Breast epithelium (tissue), 4 donors: ENCODE results near the gene CKS1B. TPM values are rescaled to one million over a fixed set of nuclear protein-coding genes. Genes with fewer than 3 reads are reported as not detected.
"Not testable (repeated sequence)": the region's sequence is repeated elsewhere in the genome, so short reads cannot be mapped to it uniquely, and the experiment has no call there.

Experiments
- DNase-seq, 2 donors: peaks; one replicate each; pipeline ENCODE4 v3.0.0-alpha.2; 2019; ENCODE audit warnings: low spot score in 2 of 2
- H3K27ac ChIP-seq, 2 donors: fragments of 200-600 bp; sonication (generic) in 1 of 2; one replicate each; pipeline ENCODE4 v1.5.1; 2016 to 2019; ENCODE audit warnings: mild to moderate bottlenecking in 1 of 2
- H3K27me3 ChIP-seq, 2 donors: fragments of 200-600 bp; sonication (generic) in 1 of 2; one replicate each; pipeline versions ENCODE4 v1.5.1 to v1.6.0; 2017 to 2019; ENCODE audit warnings: control low read depth in 1 of 2, mild to moderate bottlenecking in 1 of 2
- H3K36me3 ChIP-seq: fragments of 200-600 bp; one replicate; pipeline ENCODE4 v1.5.1; 2019
- H3K4me1 ChIP-seq, 2 donors: fragments of 200-600 bp; sonication (generic); one replicate each; pipeline ENCODE4 v1.5.1; 2016 to 2019; ENCODE audit warnings: control low read depth in 1 of 2
- H3K4me3 ChIP-seq, 3 donors: fragments of 200-600 bp; sonication (generic); 1 replicate in 2 of 3; 2 replicates in 1 of 3; pipeline ENCODE4 v1.5.1; 2016 to 2019; ENCODE audit warnings: mild to moderate bottlenecking in 3 of 3, moderate library complexity in 2 of 3
- H3K9me3 ChIP-seq, 2 donors: fragments of 200-600 bp; sonication (generic) in 1 of 2; one replicate each; pipeline ENCODE4 v1.5.1; 2016 to 2019; ENCODE audit warnings: control low read depth in 1 of 2
- CTCF ChIP-seq, 3 donors: fragments of 450-650 bp; IDR thresholded peaks; one replicate each; pipeline ENCODE4 v1.5.1; 2016 to 2017; ENCODE audit warnings: antibody characterized with exemption in 3 of 3, mild to moderate bottlenecking in 3 of 3, moderate library complexity in 3 of 3
- POLR2A ChIP-seq: fragments of 450-650 bp; IDR thresholded peaks from one replicate; pipeline ENCODE4 v1.6.1; 2016; ENCODE audit warnings: antibody characterized with exemption, mild to moderate bottlenecking, moderate library complexity
- POLR2AphosphoS5 ChIP-seq, 3 donors: sonication (generic); formaldehyde crosslinking; IDR thresholded peaks; one replicate each; pipeline ENCODE4 v1.6.1; 2017; ENCODE audit warnings: antibody characterized with exemption in 3 of 3
- intact Hi-C: fragments of 100-400 bp; cut with DNase I; formaldehyde crosslinking; loops from one replicate; pipeline ENCODE4 v1.15.1; 2023; ENCODE audit warnings: low total_unique reads
- total RNA-seq, 3 donors: library from RNA; depleted of rRNA; stranded (reverse); fragments of >200 nt; gene quantifications; one replicate each; pipeline ENCODE4 v1.1.0, GENCODE V29; 2016

The CKS1B gene
- total RNA-seq, 3 donors from 2014 or later = 44.6 to 104 (median 47.3) TPM

GRCh38 chr1:154972517-154973343 lies 1.8 kb upstream of the CKS1B start:
- H3K4me1 ChIP-seq = peaks cover 14 to 26% of the 10 kb centered on the region in 2 donors
- H3K36me3 ChIP-seq = no peaks in the 10 kb centered on the region
- no peaks in the 10 kb centered on the region for H3K9me3 ChIP-seq
- H3K27ac ChIP-seq = peak overlapping the region; percentile 99 to 100
- TF ChIP-seq POLR2AphosphoS5 (IDR thresholded peaks at IDR 0.05) (peak; percentile 56 to 91 (median 66)), CTCF (IDR thresholded peaks at IDR 0.05) (no peak), POLR2A (peak; percentile 17)
- DNase-seq = peak; percentile 70 to 91
- peak overlapping the region; percentile 57 to 76 (median 76) for H3K4me3 ChIP-seq
- no peaks in the 10 kb centered on the region for H3K27me3 ChIP-seq
- intact Hi-C loops = no loop called here

DNA sequence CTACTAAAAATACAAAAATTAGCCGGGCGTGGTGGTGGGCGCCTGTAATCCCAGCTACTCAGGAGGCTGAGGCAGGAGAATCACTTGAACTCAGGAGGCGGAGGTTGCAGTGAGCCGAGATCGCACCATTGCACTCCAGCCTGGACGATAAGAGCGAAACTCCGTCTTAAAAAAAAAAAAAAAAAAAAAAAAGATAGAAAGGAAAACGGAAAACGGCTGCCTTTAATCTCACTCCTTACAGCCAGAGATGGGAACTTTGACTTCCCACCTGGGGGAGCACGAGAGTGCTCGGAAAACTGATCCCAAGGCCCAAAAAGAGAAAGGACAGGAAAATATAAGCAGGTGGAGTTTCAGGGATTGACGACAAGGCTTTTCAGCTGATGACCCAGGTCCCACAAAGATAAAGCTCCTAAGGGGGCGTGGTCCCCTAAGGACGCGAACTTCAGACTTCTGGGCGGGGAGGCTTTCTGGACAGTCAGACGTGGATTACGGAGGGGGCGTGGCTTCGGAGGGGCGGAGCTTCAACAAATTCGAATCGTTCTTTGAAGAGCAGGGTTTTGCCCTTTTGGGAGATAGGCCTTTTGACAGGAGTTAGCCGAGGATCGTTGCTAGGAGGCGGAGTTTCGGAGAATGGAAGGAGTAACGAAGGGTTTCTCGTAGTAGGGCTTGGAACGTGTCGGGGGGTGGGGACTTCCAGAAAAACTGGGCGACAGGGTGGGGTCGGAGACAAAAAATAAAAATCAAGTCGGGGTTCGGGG lies 958 bp upstream of the CKS1B start:
- peak overlapping the region; percentile 57 to 76 (median 76) for H3K4me3 ChIP-seq
- intact Hi-C loops = no loop called here
- H3K4me1 ChIP-seq = peaks cover 14 to 26% of the 10 kb centered on the region in 2 donors
- peak in 2 of 3 donors; percentile 5 to 37 for TF ChIP-seq POLR2AphosphoS5 (IDR thresholded peaks at IDR 0.05)
- peak in 1 of 3 donors; percentile 44 for TF ChIP-seq CTCF (IDR thresholded peaks at IDR 0.05)
- peak; percentile 38 for TF ChIP-seq POLR2A
- no peaks in the 10 kb centered on the region for H3K36me3 ChIP-seq
- H3K9me3 ChIP-seq = no peaks in the 10 kb centered on the region
- peak; percentile 97 to 99 for DNase-seq
- H3K27ac ChIP-seq = peak overlapping the region; percentile 99 to 100
- H3K27me3 ChIP-seq = no peaks in the 10 kb centered on the region

GRCh38 chr1:154974808-154975408 lies 427 bp downstream of the CKS1B start:
- H3K27ac ChIP-seq = peak overlapping the region; percentile 99 to 100
- TF ChIP-seq POLR2AphosphoS5 (IDR thresholded peaks at IDR 0.05) (peak in 2 of 3 donors; percentile 30 to 70), POLR2A (no peak), CTCF (IDR thresholded peaks at IDR 0.05) (no peak)
- intact Hi-C loops = no loop called here
- H3K4me1 ChIP-seq = peaks cover 12 to 23% of the 10 kb centered on the region in 2 donors
- DNase-seq = peak; percentile 94
- H3K9me3 ChIP-seq = no peaks in the 10 kb centered on the region
- peak overlapping the region; percentile 57 to 76 (median 76) for H3K4me3 ChIP-seq
- no peaks in the 10 kb centered on the region for H3K27me3 ChIP-seq
- no peaks in the 10 kb centered on the region for H3K36me3 ChIP-seq

DNA sequence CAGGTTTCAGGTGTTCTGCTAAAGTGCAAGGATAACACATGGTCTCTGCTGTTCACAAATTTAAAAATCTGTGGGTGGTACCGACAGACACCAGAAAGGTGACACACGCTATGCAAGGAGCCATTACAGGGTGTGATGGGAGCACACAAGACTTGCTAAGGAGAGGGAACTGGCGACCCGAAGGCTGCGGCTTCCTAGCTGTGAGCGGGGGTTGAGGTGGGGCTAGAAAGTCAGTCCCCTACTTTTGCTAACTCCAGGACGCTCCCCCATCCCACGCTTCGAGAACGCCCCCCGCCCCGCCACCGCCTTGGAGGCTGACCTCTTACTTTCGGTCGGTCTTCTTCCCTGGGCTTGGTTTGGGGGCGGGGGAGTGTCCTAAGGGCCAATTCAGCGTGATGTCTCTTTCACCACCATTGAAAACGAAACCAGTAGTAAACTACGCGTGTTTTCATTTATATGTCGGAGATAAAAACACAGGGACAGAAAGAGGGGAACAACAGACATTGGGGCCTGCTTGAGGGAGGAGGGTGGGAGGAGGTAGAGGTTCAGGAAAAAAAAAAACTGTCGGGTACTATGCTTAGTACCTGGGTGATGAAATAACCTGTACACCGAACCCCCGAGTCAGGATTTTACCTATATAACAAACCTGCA lies 1.1 kb downstream of the CKS1B start:
- no peak for TF ChIP-seq POLR2AphosphoS5 (IDR thresholded peaks at IDR 0.05)
- Histone ChIP-seq H3K36me3 (no peaks in the 10 kb centered on the region), H3K27me3 (no peaks in the 10 kb centered on the region), H3K27ac (peak overlapping the region; percentile 99 to 100), H3K4me1 (peaks cover 12 to 20% of the 10 kb centered on the region in 2 donors), H3K9me3 (no peaks in the 10 kb centered on the region), H3K4me3 (peak overlapping the region; percentile 57 to 76 (median 76))
- intact Hi-C loops = no loop called here
- peak; percentile 63 to 71 for DNase-seq

GRCh38 chr1:154977762-154978161 lies 3.3 kb downstream of the CKS1B start:
- H3K27ac ChIP-seq = peak overlapping the region in 1 of 2 donors; percentile 8
- H3K4me3 ChIP-seq, H3K9me3 ChIP-seq, DNase-seq, intact Hi-C loops, H3K36me3 ChIP-seq, H3K27me3 ChIP-seq: not testable (repeated sequence)
- H3K4me1 ChIP-seq = peaks cover 4 to 16% of the 10 kb centered on the region in 2 donors
